NCI-H69 (cell line): ENCODE results near the gene LOX.
"Not testable (repeated sequence)": the region's sequence is repeated elsewhere in the genome, so short reads cannot be mapped to it uniquely, and the experiment has no call there.

Experiments
- DNase-seq: peaks from one replicate; lab custom pipeline; 2025; lab: John Stamatoyannopoulos, UW

LOX gene

DNA sequence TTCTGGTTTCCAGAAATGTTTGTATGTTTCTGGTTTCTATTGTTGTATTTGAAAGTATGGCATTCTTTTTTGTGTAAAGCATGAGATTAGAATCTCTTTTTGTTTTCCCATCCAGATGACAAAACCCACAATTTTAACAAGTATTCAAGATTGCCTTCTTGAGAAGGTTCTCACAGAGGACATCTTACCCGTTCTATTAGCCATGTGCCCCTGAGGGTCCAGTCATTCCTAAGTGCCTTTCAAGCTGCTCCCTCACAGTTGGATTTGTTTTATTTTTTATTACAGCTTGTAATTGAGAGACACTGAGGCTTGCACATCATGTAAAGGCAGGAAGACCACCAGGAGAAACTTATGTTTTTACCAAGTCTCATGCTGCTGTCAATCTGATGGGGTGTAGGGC, 19.3 kb upstream of the LOX start:
- peak; percentile 19 for DNase-seq

DNA sequence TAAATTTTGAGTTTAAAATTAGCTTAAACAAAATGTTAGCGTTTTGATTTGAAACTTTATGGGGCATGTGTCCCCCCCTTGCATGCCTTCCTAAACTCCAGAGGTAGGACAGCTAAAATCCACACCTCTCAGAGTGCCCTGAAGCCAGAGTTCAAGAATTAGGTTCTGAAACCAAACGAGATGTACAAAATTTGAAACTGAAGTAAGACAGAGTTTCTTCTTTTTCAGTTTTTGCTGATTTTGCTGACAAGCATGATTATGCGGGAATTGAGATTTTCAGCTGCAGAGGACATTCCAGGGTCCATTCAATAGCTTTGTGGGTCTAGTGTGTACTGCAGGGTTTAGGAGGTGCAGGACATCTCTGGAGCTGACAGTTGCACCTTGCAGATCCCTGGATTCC, 17.1 kb upstream of the LOX start:
- no peak for DNase-seq

DNA sequence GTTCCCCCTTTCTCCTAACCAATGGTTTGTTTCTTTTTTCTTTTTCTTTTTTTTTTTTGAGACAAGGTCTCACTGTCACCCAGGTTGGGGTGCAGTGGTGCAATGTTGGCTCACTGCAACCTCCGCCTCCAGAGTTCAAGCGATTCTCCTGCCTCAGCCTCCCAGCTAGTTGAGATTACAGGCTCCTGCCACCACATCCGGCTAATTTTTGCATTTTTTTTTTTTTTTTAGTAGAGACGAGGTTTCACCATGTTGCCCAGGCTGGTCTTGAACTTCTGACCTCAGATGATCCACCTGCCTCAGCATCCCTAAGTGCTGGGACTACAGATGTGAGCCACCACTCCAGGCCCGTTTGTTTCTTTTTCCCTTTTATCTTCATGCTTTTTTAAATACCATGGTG, 16.2 kb upstream of the LOX start:
- not testable (repeated sequence) for DNase-seq

DNA sequence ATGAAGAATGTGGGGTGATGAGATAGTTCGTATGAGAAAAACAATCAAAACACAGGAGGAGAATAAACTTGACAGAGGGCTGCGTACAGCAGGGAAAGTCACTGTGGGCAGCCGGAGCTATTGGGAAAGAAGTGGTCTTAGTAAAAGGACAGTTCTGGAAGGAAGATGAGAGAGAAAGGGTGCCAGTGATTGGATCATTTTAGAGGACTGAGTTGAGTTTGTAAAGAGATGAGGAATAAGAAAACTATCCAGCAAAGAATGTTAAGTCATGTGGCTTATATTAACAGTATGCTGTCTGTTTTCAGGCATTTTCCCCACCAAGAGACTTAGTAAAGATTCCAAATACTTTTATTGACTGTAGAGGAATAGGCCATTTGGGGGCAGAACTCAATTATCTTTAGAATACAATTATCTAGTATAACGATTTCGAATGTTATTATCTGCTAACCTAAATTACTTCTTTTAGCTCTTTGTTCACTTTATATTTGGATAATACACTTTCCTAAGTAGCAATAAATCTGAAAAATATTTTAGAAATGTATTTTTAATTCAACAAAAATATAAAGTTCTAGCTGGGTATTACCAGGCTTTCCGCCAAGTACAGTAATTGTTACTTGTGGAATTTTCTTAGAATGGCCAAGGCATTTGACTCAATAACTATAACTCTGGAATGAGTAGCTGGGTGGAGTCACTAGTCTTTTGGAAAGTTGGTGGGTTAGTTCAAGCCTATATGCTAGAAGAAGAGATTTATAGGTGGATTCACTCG, 15.5 kb upstream of the LOX start:
- no peak for DNase-seq

DNA sequence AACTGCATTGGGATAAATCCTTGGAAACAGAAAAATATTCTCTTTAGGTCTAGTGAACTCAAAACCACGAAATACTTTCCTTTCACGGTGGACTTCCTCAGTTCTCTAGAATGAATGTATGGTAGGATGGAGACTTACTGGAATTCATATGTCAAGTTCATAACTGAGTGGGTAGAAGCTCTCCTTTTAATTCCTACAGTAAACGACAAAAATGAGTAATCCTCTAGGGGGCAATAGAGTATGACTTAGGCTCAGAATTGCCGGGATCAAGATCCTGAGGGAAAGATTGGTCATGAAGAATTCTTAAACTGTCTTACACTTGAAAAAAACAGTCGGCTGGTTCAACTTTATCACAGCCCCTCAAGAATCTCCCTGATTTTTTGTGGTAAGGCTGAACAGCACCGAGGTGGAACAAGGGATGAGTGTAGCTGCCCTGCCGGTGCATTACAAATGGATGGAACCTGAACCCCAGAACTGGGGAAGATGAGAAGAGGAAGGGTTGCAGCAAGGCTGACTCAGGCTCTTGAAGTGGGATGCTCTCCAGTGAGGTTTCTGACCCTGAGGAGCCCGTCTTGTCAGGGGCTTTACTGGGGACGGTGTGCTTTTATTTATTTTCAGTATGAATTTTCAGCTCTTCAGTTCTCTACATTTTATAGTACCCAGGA, 14.0 kb upstream of the LOX start:
- DNase-seq = peak; percentile 78

DNA sequence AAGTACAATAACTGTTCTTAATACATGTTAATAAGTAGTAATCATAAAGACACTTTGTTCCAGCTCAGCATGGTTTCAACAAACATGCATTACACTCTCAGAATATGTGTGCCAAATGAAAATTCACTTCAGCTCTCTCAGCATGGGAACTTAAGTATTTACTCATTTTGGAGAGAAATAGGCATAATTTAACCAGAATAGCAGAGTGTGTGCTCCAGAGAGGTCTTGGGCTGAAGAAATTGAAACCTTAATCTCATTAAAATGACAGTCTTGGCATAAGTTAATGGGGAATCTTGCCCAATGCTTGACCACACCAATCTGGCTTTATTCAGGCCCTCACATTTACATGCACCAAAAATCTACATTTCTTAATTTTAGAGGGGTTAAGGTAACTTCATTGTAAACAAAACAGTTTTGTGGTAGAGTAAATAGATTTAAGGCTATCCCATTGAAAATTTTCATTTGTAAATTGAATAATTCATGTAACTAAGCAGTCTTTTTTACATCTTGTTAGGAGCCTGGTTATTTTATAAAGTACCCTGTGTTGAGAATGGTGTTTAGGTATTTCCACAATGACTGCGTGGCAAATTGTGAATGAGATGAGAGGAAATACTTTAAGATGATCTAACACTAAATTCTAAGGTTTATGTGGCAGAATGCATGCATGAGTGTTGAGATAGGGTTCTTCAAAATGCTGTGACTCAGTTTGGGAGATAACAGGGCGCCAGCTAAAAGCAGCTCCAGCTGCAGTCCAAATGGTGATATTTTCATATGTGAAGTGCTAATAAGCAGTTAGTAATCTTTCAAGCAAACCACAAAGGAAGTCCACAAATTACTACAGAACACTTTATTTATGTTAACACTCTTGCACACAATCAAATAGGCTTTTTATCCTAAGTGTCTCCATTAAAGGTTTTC, 11.3 kb upstream of the LOX start:
- DNase-seq = peak; percentile 96

DNA sequence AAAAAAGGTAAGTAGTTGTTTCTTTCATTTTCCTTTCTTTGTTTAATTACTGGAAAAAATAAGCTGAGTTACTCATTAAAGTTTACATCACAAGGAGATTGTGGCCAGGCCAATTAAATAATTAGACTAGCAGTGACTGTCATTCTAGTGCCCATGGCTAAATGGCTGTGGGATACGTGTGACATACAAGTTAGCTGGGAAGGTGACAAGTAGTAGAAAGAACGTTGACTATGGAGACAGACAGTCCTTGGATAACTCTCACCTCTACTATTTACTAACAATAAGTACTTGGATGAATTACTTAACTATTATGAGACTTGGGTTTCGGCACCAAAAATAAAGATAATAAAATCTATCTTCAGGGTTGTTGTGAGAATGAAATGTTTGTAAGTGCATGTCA, 7.0 kb upstream of the LOX start:
- DNase-seq = no peak

DNA sequence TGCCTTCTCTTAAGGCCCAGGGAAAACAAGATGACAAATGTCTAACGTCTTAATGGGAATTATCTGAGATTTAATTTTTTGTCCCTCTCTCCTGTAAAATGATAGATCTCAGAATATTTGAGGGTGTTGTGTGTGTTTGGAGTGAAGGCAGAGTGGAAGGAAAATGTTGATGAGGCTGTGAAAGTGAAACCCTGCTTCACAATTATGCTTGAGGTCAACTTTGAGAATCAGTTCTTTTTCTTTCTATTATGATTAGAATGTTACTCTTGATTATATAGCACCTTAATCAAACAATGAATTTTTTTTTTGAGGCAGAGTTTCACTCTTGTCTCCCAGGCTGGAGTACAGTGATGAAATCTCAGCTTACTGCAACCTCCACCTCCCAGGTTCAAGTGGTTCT, 5.5 kb upstream of the LOX start:
- DNase-seq = no peak

DNA sequence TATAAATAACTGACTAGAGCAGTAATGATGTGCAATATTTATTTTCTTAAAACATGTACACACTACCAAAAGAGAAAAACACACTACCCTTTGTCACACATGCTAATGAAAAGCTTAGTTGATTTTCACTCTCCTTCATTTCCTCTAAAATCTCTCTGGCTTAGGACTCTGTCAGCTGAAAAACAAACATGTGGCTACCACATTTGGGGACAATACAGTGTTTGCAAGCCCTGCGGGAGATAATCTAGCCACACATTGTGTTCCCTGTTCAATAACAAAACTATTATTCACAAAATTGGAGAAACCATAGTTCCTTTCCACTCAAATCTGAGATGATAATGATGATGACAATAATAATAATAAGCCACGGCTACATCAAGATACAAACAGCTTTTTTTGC, 3.5 kb upstream of the LOX start:
- DNase-seq = peak; percentile 81

DNA sequence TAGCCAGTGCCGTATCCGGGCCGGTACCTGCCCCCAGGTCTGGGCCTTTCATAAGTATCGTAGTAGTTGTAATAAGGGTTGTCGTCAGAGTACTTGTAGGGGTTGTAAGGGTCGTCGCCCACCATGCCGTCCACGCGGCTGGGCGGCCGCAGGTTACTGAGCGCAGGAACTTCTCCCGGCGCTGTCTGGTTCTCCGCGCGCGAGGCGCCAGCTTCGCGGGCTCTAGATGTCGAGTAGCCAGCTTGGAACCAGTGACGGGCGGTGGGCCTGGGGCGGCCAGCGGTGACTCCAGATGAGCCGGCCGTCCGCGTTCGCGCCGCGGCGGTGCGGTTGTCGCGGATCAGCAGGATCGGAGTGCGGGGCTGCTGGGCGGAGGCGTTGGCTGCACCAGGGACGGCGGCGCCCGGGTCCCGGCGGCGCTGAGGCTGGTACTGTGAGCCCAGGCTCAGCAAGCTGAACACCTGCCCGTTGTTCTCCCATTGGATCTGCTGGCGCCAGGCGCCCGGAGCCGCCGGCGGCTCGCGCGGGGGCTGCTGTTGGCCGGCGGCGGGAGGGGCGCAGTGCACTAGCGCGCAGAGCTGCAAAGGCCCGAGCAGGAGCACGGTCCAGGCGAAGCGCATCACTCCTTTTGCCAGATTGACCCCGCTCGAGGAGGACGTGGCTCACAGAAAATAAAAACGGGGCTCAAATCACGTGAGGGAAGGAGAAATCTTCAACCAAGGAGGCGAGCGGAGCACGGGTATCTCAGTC, 518 bp downstream of the LOX start:
- DNase-seq = peak; percentile 81

DNA sequence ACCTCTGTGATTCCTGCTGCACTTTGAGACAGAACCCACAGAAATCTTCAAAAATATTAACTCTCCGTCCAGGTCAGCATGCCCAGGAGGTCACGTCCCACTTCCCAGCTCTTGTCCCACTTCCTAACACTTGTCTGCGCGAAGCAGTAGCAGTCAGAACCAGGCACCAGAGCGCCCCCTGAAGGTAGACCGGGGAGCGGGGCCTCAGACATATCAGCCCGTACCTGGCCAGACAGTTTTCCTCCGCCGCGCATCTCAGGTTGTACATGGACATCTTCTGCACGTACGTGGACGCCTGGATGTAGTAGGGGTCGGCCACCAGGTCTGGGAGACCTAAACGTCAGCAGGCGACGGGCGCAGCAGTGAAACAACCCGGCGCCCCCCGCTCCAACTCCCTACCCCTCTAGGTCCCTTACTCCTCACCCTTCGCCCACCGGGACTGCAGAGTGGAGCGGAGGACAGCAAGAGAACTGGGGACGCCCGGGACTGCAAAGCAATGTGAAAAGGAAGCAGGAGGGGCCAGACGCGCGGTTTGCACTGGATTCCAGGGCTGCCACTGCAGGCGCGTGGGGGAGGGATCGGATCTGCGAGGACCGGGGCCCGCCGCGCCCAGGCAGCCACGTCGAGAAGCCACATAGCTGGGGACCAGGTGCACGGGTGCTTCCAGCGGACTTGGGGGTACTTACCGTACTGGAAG, 1.2 kb downstream of the LOX start:
- peak; percentile 90 for DNase-seq

DNA sequence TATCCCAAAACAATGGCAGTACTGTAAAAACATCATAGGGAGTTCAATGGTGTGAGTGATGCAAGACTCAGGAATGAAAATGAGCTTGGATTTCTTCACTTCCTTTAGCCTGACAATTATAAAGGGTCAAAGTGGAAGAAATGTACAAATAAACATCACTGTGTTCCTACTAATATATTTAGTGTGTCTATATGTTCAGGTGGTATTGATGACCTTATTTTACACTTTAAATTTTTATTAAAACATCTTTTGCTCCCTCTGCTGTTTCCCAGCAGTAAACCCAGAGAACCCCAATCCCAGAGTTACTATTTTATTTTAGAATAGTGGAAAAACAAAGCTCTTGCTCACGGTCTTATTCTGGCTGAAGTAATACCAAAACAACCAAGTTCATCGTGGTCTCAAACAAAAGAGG, 2.0 kb downstream of the LOX start:
- peak; percentile 23 for DNase-seq

DNA sequence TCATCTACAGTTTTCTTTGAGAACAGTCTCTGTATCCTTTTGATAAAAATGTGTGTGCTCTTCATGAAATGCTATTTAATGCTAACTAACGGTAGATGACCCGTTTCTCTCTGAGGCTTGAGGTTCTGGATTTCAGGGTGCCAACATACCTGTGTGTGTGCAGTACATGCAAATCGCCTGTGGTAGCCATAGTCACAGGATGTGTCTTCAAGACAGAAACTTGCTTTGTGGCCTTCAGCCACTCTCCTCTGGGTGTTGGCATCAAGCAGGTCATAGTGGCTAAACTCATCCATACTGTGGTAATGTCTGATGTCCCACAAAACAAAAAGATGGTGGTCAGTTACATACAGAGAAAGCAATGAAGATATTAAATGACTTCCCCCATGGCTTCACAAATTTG, 4.2 kb downstream of the LOX start:
- DNase-seq = no peak

DNA sequence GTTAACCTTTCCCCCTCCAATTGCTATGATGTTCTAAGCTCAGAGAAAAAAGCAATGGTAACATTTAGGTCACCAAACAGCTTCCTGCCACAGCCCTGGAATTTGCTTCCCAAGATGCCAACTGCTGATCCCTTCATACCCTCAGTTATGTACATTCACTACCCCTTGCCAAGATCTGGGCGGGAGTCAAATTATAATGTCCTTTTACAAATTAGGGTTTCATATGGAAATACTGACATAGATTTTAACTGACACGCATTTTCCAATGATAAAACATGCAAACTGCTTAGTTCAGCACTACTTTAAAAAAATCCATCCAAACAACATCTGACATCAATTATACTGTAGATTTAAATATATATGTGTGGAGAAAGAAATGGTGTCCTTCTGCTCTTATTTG, 5.0 kb downstream of the LOX start:
- DNase-seq = no peak

DNA sequence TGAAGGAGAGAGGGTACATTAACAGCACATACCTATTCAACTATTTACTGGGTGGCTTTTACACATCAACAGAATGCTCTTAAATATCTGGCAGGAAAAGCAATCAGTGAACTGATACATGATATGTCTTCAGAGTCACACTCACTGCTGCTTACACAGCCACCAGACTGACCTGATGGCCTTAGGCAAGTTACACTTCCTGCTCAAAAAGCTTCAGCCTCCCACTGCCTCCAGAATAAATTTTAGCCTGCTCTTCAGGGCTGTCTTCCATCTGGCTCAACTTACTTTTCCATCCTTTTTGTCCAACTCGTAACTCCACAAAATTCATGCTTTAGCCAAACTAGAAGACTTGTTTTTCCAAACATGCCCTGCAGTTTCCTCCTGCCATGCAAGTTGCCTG, 10.7 kb downstream of the LOX start:
- DNase-seq = peak; percentile 83

DNA sequence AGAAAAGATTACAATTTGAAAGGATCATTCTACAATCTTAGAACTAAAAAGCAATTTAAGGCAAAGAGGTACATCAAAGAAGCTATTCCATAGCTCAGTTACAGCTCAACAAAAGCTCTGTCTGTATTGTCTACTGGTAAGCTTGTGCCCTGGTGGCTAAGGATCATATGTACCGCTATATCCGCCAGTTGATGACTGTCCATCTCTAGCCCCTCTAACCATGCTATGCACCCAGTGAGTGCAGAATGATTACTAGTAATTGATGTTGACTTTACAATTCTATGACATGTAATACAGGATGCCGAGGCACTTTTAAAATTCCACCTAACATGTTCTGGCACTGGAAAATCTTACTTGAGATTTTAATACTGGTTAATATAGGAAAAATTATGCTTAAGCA, 13.1 kb downstream of the LOX start:
- peak; percentile 27 for DNase-seq

DNA sequence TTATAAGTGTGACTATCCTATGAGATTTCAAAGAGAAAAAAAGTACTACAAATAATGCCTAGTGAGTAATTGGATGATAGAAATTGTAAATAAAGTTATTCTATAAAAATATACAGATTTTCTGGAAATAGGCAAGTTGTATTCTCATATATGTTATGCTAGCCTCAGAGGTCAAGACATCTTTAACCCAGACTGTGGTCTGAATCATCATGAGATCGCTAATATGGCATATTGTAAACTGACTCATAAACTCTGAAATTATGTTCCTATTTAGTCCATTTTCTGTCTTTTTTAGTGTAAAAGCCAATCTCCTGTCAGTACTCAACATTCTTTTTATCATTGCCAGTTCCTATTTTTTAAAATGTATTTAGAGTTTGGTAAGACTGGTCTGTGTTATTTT, 14.2 kb downstream of the LOX start:
- DNase-seq = no peak

DNA sequence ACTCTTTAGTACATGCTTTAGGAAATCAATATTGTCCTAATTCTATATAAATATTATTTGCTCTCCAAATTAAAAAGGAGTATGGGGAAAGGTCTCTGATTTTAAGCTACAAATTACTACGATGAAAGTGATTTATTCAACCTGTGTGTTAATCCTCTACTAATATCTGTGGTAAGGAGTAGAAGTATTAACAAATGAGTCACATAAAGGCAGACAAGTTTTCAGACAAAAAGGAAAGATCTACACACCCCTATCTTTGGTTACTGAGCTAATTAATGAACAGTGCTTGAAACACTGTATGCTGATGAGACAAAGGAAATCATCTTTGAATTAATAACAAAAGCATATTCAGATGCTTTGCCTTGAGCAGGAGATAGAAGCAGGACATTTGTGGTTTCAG, 15.9 kb downstream of the LOX start:
- no peak for DNase-seq

DNA sequence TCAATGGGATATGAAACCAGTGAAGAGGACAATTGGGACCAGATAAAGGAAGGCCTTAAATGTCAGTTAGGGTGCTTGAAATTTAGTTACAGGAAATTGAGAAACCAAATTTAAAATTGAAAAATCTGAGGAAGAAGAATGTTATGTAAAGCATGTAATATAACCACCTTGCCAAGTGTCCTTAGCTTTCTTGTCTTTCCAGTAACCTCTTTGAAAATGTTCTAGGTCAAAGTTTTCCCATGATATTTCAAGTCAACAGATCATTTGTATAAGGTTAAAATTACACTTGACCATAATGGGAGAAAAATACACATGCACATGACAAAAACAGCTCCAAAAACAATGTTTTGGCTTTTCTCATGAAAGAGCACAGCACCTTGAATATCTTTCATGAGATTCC, 21.1 kb downstream of the LOX start:
- DNase-seq = no peak

DNA sequence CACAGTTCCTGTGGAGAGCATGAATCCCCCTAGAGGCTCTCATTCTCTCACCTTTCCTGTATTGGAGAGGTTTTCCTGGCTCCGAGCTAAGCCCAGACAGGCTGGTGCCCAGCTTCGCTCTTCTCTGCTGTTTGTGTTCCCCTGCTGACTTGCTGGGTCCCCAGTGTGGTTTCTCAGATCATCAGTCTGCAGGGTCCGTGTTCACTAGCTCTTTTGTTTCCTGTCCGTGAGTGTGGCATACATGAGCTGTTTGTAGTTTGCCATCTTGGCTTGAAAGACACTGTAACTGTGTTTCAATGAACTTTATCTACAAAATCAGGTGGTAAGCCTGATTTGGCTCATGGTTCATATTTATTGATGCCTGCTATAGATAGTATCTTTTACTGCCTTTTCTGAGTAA, 23.8 kb downstream of the LOX start:
- DNase-seq = no peak
